ENCODE results near the gene PLCXD1.
A peak's percentile ranks its signal among the peaks of the same experiment; 100 is the strongest.

PLCXD1 gene

GRCh38 chrX:264634-265455, 16.3 kb upstream of the PLCXD1 start:
- intact Hi-C loops (cut with DNase I; ENCODE audit: low total_unique reads), result no loop called here
- Histone ChIP-seq H3K27ac (no peak overlapping the region), H3K4me3 (no peak overlapping the region), H3K9me3 (no peaks in the 10 kb centered on the region), H3K27me3 (peaks cover 0 to 11% of the 10 kb centered on the region in 2 donors), H3K4me1 (no peaks in the 10 kb centered on the region), H3K36me3 (no peaks in the 10 kb centered on the region)
- TF ChIP-seq CTCF (IDR thresholded peaks at IDR 0.05), result no peak
- peak in 1 of 2 donors; percentile 29 for DNase-seq

DNA sequence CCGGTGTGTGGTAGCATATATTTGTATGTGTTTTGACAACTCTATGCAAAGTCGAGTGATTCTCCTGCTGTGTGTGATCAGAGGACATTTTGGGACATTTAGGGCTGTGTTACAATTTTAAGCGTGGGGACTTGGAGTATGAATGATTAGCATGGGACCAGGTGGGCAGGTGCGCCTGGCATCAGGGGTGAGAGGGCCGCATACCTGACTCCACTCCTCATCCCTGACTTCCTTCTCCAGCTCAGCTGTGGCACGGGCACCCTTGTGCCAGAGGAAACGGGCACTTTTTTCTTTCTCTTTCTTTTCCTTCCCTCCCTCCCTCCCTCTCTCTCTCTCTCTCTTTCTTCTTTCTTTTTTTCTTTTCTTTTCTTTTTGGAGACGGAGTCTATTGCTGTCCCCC, 15.7 kb upstream of the PLCXD1 start:
- no peaks in the 10 kb centered on the region for H3K9me3 ChIP-seq
- no peak overlapping the region for H3K4me3 ChIP-seq
- intact Hi-C loops (cut with DNase I; ENCODE audit: low total_unique reads), result no loop called here
- H3K27me3 ChIP-seq, result peaks cover 0 to 8% of the 10 kb centered on the region in 2 donors
- no peaks in the 10 kb centered on the region for H3K36me3 ChIP-seq
- H3K4me1 ChIP-seq, result no peaks in the 10 kb centered on the region
- H3K27ac ChIP-seq, result no peak overlapping the region
- DNase-seq, result peak in 1 of 2 donors; percentile 7
- TF ChIP-seq CTCF (IDR thresholded peaks at IDR 0.05), result no peak

DNA sequence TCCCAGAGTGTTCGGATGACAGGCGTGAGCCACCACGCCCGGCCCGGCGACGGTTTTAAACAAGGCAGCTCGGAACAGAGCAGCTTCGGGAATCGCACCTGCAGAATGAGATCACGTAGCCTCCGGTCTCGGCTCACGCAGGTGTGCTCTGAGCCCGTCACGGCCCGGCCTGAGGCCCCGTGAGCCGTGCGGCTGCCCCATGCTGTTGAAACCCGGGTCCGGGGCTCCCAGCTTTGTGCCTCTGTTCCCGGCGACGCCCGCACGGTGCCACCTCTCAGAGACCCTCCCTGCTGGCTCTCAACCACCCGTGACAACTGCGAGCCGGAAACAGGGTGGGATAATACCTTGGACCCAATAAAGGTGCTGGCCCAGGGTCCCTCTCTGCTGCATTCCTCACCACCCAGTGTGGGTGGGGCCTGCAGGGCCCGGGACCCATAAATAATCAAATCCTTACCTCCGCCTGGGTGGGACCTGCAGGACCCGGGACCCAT, 13.4 kb upstream of the PLCXD1 start:
- no peak overlapping the region for H3K27ac ChIP-seq
- intact Hi-C loops (cut with DNase I; ENCODE audit: low total_unique reads), result no loop called here
- H3K27me3 ChIP-seq, result no peaks in the 10 kb centered on the region
- no peak overlapping the region for H3K4me3 ChIP-seq
- TF ChIP-seq CTCF (IDR thresholded peaks at IDR 0.05), result no peak
- peak; percentile 3 to 58 for DNase-seq
- H3K9me3 ChIP-seq, result no peaks in the 10 kb centered on the region
- no peaks in the 10 kb centered on the region for H3K36me3 ChIP-seq
- H3K4me1 ChIP-seq, result no peaks in the 10 kb centered on the region

DNA sequence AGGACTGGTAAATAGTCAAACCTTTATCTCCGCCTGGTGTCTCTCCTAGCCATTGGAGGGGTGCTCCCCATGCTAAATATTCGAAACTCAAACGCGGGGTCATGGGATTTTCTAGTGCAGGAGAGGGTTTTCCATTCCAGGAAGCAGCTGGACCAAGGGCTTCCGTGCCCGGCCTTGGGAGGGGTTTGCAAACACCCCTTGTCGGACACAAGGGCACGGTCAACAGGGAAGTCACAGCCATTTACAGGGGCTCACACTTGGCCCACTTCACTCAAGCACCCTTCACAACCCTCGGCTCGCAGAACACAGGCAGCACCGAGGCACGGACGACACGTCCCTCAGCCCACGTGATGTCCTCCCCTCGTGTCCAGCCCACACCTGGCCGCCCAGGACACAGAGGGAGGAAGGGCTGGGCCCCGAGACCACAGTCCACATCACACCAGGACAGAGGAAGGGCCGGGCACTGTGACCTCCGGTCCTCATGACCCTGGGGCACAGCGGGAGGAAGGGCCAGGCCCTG, 10.3 kb upstream of the PLCXD1 start:
- TF ChIP-seq CTCF (IDR thresholded peaks at IDR 0.05), result no peak
- peak in 1 of 2 donors; percentile 15 for DNase-seq

DNA sequence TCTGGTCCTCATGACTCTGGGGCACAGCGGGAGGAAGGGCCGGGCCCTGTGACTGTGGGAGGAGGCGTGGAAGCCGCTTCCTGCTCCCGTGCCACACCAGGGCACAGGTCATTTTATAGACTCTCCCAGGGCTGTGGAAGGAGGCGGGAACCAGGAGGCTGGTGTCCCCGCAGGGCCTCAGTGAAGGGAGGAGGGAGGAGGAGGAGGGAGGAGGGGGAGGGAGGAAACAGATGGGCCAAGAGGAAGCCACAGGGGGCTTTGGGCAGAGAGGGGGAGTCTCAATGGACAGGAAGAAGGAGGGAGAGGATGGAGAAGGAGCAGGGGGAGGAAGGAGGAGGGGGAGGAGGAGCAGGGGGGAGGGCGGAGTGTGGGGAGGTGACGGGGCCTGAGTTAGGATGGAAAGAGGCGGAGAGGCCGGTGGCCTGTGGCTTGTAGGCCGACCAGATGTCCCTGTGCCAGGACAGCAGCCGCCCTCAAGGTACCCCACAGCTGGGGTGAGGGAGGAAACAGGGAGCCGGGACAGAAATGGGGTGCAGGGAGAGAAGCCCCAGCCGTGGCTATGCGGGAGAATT, 6.2 kb upstream of the PLCXD1 start:
- H3K27ac ChIP-seq, result no peak overlapping the region

More for the DNA sequence above, 10.3 kb upstream of the PLCXD1 start:
- peaks cover 0 to 7% (median 6%) of the 10 kb centered on the region in 4 donors for H3K4me1 ChIP-seq
- H3K9me3 ChIP-seq, result no peaks in the 10 kb centered on the region
- H3K4me3 ChIP-seq, result no peak overlapping the region
- intact Hi-C loops (cut with DNase I; ENCODE audit: low total_unique reads), result no loop called here
- no peaks in the 10 kb centered on the region for H3K36me3 ChIP-seq
- no peak overlapping the region for H3K27ac ChIP-seq
- H3K27me3 ChIP-seq, result peaks cover 0 to 5% of the 10 kb centered on the region in 2 donors

More for the DNA sequence above, 6.2 kb upstream of the PLCXD1 start:
- peaks cover 0 to 16% of the 10 kb centered on the region in 2 donors for H3K27me3 ChIP-seq
- no peaks in the 10 kb centered on the region for H3K9me3 ChIP-seq
- intact Hi-C loops (cut with DNase I; ENCODE audit: low total_unique reads), result no loop called here
- H3K4me1 ChIP-seq, result peaks cover 0 to 18% (median 16%) of the 10 kb centered on the region in 4 donors
- H3K4me3 ChIP-seq, result peak overlapping the region; percentile 42 to 56
- TF ChIP-seq CTCF (IDR thresholded peaks at IDR 0.05), result no peak
- DNase-seq, result peak in 1 of 2 donors; percentile 43
- no peaks in the 10 kb centered on the region for H3K36me3 ChIP-seq

Measured in tibial artery (tissue), 4 donors.